Panc1 (cell line): Measurements from ENCODE around the gene BRD4.

Experiments used
- CTCF ChIP-seq: fragments of 450-650 bp; IDR thresholded peaks from 2 replicates; pipeline ENCODE4 v1.5.1; 2017; ENCODE audit warnings: mild to moderate bottlenecking
- POLR2AphosphoS5 ChIP-seq: IDR thresholded peaks from 2 replicates; pipeline ENCODE4 v1.6.1; 2012; ENCODE audit warnings: mild to moderate bottlenecking, low read depth, low read length, moderate library complexity
- TCF7L2 ChIP-seq: IDR thresholded peaks from 2 replicates; pipeline ENCODE4 v1.6.1; 2011; ENCODE audit warnings: mild to moderate bottlenecking, low read depth, low read length, inconsistent platforms

GRCh38 chr19:15188851-15189250 is 143.5 kb downstream of the BRD4 start:
- TF ChIP-seq CTCF (no peak), TCF7L2 (no peak), POLR2AphosphoS5 (no peak)
